ENCODE measurements around the gene LNPEP.

LNPEP gene

DNA sequence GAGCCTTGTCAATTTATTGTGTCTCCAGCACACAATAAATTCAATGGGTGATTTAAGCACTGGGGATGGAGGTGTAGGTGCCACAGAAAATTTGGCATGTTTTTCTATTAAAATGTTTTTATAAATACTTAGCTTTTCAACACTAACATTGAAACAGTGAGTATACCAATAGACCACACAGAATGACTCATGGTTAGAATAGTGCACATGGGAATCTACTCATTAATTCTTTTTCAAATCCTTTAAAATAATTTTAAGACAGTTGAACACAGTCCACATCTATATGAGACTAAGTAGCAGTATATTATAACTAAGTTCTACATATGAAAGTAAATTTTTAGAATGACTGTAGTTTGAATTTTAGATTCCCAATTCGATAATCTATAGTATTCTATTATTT lies 67.1 kb downstream of the LNPEP start:
- TF ChIP-seq, protein P1, sequence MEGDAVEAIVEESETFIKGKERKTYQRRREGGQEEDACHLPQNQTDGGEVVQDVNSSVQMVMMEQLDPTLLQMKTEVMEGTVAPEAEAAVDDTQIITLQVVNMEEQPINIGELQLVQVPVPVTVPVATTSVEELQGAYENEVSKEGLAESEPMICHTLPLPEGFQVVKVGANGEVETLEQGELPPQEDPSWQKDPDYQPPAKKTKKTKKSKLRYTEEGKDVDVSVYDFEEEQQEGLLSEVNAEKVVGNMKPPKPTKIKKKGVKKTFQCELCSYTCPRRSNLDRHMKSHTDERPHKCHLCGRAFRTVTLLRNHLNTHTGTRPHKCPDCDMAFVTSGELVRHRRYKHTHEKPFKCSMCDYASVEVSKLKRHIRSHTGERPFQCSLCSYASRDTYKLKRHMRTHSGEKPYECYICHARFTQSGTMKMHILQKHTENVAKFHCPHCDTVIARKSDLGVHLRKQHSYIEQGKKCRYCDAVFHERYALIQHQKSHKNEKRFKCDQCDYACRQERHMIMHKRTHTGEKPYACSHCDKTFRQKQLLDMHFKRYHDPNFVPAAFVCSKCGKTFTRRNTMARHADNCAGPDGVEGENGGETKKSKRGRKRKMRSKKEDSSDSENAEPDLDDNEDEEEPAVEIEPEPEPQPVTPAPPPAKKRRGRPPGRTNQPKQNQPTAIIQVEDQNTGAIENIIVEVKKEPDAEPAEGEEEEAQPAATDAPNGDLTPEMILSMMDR (conservative IDR thresholded peaks at IDR 0.05) = no peak
- no peak overlapping the region for H3K27ac ChIP-seq

DNA sequence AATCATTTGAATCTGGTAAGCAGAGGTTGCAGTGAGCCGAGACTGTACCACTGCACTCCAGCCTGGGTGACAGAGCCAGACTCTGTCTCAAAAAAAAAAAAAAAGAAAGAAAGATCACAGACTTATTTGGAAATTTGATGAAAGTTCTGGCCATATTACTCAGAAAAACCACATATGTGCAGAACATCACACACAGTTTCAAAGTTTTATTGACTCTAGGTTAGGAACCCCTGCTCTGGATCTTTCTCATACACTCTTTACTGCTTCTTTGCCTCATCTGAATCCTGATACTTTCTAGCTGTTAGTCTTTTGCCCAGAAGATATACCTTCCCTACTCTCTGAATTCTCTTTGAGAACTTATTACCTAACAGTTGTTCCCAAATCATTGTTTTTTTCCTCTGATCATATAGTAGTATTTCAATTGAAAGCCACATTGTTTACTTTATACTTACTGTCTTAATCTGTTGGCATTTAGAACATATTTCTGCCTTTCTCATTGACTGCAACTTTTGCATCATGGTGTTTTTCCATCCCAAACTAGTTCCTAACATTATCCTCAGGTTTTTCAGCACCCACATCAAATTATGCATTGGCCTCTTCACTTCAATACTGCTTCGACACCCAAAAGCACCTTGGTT lies 68.7 kb downstream of the LNPEP start:
- H3K27ac ChIP-seq = no peak overlapping the region
- TF ChIP-seq, protein P1 (conservative IDR thresholded peaks at IDR 0.05) = no peak

DNA sequence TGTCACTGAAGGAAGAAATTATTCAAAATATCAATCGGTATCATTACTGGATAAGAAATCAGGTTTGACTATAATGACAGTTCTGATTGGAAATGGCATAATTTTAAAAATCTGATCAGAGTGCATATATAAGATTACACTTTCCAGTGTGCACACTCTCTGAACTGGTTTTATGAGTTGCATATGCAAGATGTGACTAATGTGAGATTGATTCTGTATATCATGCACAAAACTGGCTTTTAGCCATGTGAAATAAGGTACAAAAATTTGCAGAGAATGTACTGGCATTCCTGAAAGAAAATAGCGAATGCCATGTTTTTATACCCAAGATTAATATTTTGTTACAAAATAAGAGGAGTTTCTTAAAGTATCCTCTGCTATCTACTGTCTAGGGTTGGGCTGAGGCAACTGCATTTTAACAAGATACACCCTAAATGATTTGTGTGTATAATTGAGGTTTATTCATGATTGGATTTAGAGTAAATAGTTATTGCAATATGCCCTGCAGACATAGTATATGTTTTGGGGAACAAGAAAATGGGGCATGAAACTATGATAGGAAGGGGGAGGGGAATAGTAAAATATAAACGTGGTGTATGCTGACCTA lies 70.7 kb downstream of the LNPEP start:
- H3K27ac ChIP-seq = no peak overlapping the region
- TF ChIP-seq, protein P1 (conservative IDR thresholded peaks at IDR 0.05) = no peak

DNA sequence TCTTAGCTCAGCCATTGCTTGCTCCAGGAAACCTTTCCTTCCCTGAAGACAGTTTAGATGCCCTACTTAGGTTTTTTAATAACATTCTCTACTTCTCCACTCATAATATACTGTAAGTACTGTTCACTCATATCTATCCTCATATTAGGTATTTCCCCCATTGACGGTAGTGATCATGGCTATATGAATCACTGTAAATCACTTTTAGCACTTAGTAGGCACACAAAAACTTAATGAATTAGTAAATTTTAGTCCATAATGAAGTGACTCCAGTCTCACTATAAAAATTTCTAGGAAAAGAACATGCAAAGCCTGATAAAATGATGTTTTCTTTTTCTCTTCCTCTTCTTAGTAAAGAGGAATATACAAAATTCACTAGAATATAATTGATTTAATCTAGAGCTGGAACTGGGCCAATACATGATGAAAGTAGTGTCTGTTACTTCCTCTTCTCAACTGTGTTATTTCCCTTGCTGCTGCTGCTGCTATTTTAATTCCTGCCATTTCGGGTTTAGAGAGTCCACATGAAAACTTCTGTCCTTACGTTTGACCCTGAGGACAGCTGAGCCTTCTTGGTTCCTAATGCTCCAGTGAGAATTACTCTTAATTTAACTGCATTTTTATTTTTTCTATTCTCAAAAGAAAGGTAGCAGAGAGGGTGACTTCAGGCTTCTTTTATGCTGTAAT lies 73.5 kb downstream of the LNPEP start:
- TF ChIP-seq, protein P1 (conservative IDR thresholded peaks at IDR 0.05) = no peak
- H3K27ac ChIP-seq = no peak overlapping the region

DNA sequence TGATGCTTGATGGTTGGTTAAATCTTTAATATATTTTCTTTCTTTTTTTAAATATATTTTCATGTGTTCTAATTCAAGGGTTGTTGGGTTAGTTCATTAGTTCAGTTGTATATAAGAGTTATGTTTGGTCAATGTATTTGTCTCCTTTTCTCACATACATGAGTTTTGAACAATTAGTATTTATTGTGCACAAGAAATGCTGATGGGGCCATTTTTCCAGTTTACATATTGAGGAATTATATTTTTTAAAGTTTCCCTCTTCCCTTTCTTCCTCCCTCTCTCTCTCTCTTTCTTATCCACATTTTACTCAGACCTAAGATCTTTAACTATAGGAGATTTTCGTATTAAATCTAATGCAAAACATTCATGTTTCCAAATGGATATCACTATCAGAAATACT lies 74.0 kb downstream of the LNPEP start:
- H3K27ac ChIP-seq = no peak overlapping the region
- TF ChIP-seq, protein P1 (conservative IDR thresholded peaks at IDR 0.05) = no peak

DNA sequence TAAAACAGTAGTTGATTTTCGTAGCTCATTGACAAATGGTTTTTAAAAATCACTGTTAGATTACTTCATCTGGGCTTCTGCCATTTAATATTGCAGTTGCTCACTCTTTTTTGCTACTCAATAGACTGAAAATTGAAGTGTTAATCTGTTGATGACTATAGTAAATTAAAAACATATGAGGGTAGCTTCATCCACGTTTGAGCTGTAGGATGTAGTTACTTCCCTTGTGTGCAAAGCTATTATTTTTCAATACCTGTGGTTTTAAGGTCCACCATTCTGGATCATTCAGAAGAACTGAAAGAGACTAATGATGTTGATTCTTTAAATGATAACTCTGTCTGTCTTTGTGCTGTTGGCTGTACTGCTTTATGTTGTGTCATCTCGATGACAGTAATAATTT lies 74.7 kb downstream of the LNPEP start:
- no peak overlapping the region for H3K27ac ChIP-seq
- TF ChIP-seq, protein P1 (conservative IDR thresholded peaks at IDR 0.05) = no peak

DNA sequence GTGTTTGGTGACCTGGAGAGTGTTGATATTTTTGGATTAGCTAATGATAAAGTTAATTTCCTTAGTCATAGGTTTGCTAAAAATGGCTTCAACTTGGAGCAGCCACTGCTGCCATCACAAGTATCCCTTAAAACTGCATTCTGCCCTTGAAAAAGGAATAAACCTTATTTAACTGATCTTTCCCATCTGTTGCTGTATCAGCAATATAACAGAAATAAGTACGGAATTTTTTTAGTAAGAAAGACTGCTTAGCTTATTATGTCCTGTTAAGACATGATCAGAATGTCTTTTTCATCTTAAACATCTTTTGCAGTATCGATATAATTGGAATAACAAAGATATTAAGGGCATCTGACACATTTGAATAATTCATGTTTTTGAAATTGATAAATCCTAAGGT lies 75.7 kb downstream of the LNPEP start:
- TF ChIP-seq, protein P1 (conservative IDR thresholded peaks at IDR 0.05) = no peak
- no peak overlapping the region for H3K27ac ChIP-seq

All from VCaP (cell line).